Bronchial epithelial cell (primary cell): ENCODE measurements around the gene NLRX1. TPM values are rescaled to one million over a fixed set of nuclear protein-coding genes. Genes with fewer than 3 reads are reported as not detected.

Experiments used
- DNase-seq: peaks from one replicate; pipeline ENCODE4 v3.0.0-alpha.2; 2010; ENCODE audit warnings: low read depth
- FAIRE-seq: peaks from 2 replicates; lab custom pipeline; 2011; peaks lifted over from hg19 to GRCh38; lab: Jason Lieb, UNC
- H3K27me3 ChIP-seq: 2 replicates; pipeline ENCODE4 v1.5.1; 2011; ENCODE audit warnings: low read length; ENCODE audit not compliant: control insufficient read depth, insufficient read depth
- H3K36me3 ChIP-seq: 2 replicates; pipeline ENCODE4 v1.5.1; 2011; ENCODE audit warnings: low read length; ENCODE audit not compliant: control insufficient read depth, insufficient read depth
- H3K4me3 ChIP-seq: 2 replicates; pipeline ENCODE4 v1.5.1; 2011; ENCODE audit warnings: mild to moderate bottlenecking, low read depth, low read length, control low read depth
- CTCF ChIP-seq: IDR thresholded peaks from 2 replicates; pipeline ENCODE4 v1.5.1; 2011; ENCODE audit warnings: mild to moderate bottlenecking, moderate library complexity, low read length, control low read depth, inconsistent platforms; ENCODE audit not compliant: insufficient read depth, severe bottlenecking
- total RNA-seq: library from RNA; depleted of rRNA; stranded (reverse); fragments of >200 nt; gene quantifications from 2 replicates; pipeline ENCODE4 v1.2.1, GENCODE V29; 2014

NLRX1 gene
- total RNA-seq, 1 donor from 2014 or later, result 13.7 TPM

GRCh38 chr11:119145551-119145950 lies 23.0 kb upstream of the NLRX1 start:
- Histone ChIP-seq H3K27me3 (peaks cover 11% of the 10 kb centered on the region), H3K4me3 (no peak overlapping the region), H3K36me3 (no peaks in the 10 kb centered on the region)
- no peak for FAIRE-seq
- TF ChIP-seq CTCF, result no peak
- DNase-seq, result no peak

DNA sequence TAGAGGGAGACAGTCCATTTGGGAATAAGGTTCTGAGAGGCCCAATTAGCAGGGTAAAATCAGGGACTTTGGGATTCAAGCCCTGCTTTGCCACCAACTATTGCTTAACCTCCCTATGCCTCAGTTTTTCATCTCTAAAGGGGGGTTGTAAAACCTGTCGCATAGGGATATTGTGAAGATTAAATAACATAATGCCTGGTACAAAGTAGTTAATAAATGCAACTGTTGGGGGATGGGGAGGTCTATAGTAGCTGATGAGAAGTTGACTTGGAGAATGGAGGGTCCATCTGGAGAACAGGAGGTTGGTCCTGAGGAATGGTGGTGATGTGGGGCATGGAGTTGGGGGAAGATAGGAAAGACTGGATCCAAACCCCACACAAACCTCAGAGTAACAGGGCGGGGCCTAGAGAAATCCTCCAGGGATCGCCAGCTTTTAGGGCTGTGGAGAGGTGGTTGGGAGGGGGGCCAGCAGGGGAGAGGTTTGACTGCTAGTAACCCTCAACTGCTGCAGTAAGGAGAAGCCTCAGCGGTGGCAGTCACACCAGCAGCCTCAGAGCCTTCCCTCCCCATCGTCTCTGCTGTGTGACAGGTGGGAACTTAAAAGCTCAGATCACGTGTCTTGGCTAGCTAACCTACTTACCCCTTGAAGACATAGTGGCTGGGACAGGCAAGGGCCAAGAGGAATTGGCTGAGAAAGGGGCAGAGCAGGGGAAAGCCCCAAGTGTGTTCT lies 20.8 kb upstream of the NLRX1 start:
- H3K27me3 ChIP-seq, result peaks cover 12% of the 10 kb centered on the region
- TF ChIP-seq CTCF, result no peak
- no peak overlapping the region for H3K4me3 ChIP-seq
- FAIRE-seq, result no peak
- no peak for DNase-seq
- H3K36me3 ChIP-seq, result no peaks in the 10 kb centered on the region

GRCh38 chr11:119148720-119149017 lies 19.9 kb upstream of the NLRX1 start:
- Histone ChIP-seq H3K27me3 (peaks cover 12% of the 10 kb centered on the region), H3K4me3 (peak overlapping the region; percentile 42), H3K36me3 (no peaks in the 10 kb centered on the region)
- no peak for DNase-seq
- FAIRE-seq, result no peak
- TF ChIP-seq CTCF, result no peak

DNA sequence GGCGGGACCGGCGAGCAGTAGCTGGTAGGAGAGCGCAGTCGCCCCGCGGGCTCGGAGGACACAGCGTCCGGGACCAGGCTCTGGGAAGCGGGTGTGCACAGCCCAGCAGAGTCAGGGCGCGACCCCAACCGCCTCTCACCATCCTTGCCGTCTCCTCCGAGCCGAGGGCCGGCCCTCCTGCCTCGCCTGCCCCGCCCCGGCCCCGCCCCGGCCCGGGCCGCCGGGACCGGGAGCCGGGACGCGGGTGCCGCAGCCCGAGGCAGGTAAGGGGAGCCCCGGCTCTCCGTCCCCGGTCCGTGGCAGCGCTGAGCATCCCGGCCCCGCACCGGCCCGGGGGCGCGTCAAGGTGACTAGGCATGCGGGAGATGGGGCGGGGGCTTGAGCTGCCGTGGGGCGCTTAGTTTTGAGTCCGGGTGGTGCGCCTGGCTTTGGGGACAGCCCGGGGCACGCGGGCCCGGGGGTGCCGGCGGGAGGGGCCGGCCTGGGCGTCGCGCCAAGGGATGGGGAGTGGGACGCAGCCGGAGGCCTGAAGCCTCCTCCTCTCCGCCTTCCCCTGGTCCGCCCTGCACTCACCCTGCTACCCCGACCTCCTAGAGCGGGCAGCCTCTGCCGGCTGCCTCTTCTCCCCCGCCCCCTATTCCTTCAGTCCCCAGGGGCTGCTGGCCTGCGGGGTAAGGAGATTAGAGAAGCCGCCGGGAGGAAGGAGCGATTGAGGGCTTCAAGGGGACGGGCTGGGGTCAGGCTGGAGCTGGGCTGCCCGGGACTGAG lies 19.3 kb upstream of the NLRX1 start, which contains the start of gene ABCG4:
Gene ABCG4 (plus strand): TSS at position 35 of the 768 bp plus-strand sequence. CDS start 914 bp downstream, outside the sequence.
- no peak for TF ChIP-seq CTCF
- FAIRE-seq (no peak), DNase-seq (no peak)
- Histone ChIP-seq H3K4me3 (peak within 1 kb of the TSS; percentile 42), H3K27me3 (peaks cover 12% of the 10 kb centered on the region), H3K36me3 (no peaks in the 10 kb centered on the region)

DNA sequence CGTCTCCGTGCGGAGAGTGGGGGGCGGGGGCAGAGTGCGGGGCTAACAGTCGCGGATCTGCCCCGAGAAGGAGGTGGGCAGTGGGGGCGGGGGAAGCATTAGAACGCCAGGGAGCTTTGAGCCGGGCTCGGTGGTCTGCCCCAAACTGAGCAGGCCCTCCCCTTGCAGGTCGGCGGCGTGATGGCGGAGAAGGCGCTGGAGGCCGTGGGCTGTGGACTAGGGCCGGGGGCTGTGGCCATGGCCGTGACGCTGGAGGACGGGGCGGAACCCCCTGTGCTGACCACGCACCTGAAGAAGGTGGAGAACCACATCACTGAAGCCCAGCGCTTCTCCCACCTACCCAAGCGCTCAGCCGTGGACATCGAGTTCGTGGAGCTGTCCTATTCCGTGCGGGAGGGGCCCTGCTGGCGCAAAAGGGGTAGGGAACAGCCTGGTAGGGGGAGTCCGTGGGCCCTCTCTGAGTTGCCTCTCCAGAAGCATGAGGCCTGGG lies 18.7 kb upstream of the NLRX1 start:
- no peak for TF ChIP-seq CTCF
- no peak for FAIRE-seq
- Histone ChIP-seq H3K27me3 (peaks cover 12% of the 10 kb centered on the region), H3K4me3 (no peak overlapping the region), H3K36me3 (no peaks in the 10 kb centered on the region)
- no peak for DNase-seq
